Common myeloid progenitor, CD34-positive (primary cell): Measurements from ENCODE around the gene CALML3.

ENCODE experiments used
- CTCF ChIA-PET: fragments of 350-600 bp; sonication (Branson Sonifier 250); formaldehyde crosslinking; loops from one replicate; lab custom pipeline; 2021; ENCODE audit warnings: antibody characterized with exemption; lab: Charles Lee
- POLR2A ChIA-PET: fragments of 350-600 bp; sonication (Branson Sonifier 250); formaldehyde crosslinking; loops from one replicate; lab custom pipeline; 2021; ENCODE audit warnings: antibody characterized with exemption; lab: Charles Lee
- DNase-seq, 3 donors: peaks; one replicate each; pipeline versions ENCODE4 v3.0.0 to v3.0.0-alpha.2; 2013
- H3K27ac ChIP-seq, 2 experiments: 1 replicate in 1 of 2; 2 replicates in 1 of 2; pipeline ENCODE4 v1.7.0; 2013; ENCODE audit warnings: inconsistent platforms in 2 of 2, low read length in 2 of 2, mild to moderate bottlenecking in 2 of 2, low read depth in 1 of 2, moderate library complexity in 1 of 2; ENCODE audit not compliant: severe bottlenecking in 2 of 2, insufficient read depth in 1 of 2, poor library complexity in 1 of 2
- H3K27me3 ChIP-seq, 5 experiments: replicated peaks in 2 of 5; 1 replicate in 3 of 5; 2 replicates in 2 of 5; pipeline versions ENCODE4 v1.6.1 to v1.7.0; 2013; ENCODE audit warnings: low read length in 4 of 5, mild to moderate bottlenecking in 2 of 5, moderate library complexity in 2 of 5, inconsistent platforms in 1 of 5; ENCODE audit not compliant: insufficient read depth in 5 of 5, control insufficient read depth in 4 of 5
- H3K36me3 ChIP-seq, 4 experiments: 1 replicate in 2 of 4; 2 replicates in 2 of 4; pipeline versions ENCODE4 v1.6.1 to v1.7.0; 2013; ENCODE audit warnings: low read length in 3 of 4, control low read depth in 1 of 4, mild to moderate bottlenecking in 1 of 4; ENCODE audit not compliant: control insufficient read depth in 4 of 4, insufficient read depth in 4 of 4
- H3K4me1 ChIP-seq, 4 experiments: 1 replicate in 3 of 4; 2 replicates in 1 of 4; pipeline versions ENCODE4 v1.6.1 to v1.7.1; 2013; ENCODE audit warnings: low read length in 3 of 4, mild to moderate bottlenecking in 3 of 4, control low read depth in 1 of 4, inconsistent platforms in 1 of 4, moderate library complexity in 1 of 4; ENCODE audit not compliant: control insufficient read depth in 4 of 4, insufficient read depth in 4 of 4; ENCODE audit errors: control extremely low read depth in 1 of 4
- H3K4me3 ChIP-seq, 7 experiments: 1 replicate in 4 of 7; 2 replicates in 3 of 7; pipeline versions ENCODE4 v1.5.1 to v1.7.0; 2013; ENCODE audit warnings: mild to moderate bottlenecking in 7 of 7, low read length in 6 of 7, moderate library complexity in 6 of 7, inconsistent platforms in 2 of 7, low read depth in 2 of 7, control low read depth in 1 of 7; ENCODE audit not compliant: insufficient read depth in 4 of 7, control insufficient read depth in 1 of 7; ENCODE audit errors: extremely low read depth in 1 of 7
- H3K9me3 ChIP-seq, 5 experiments: 1 replicate in 4 of 5; 2 replicates in 1 of 5; pipeline versions ENCODE4 v1.6.1 to v1.7.1; 2013; ENCODE audit warnings: low read length in 4 of 5, mild to moderate bottlenecking in 2 of 5, inconsistent platforms in 1 of 5, low read depth in 1 of 5, moderate library complexity in 1 of 5; ENCODE audit not compliant: control insufficient read depth in 4 of 5, insufficient read depth in 2 of 5; ENCODE audit errors: control extremely low read depth in 1 of 5
- WGBS: methylation state at CpG from one replicate; pipeline ENCODE4 v1.1.5; 2013; ENCODE audit not compliant: insufficient coverage; 5-methylcytosine and 5-hydroxymethylcytosine counted together

CALML3 gene

GRCh38 chr10:5518143-5518542 lies 6.6 kb upstream of the CALML3 start:
- H3K4me1 ChIP-seq = no peaks in the 10 kb centered on the region
- H3K9me3 ChIP-seq = peaks cover 0 to 2% (median 0%) of the 10 kb centered on the region in 5 experiments
- WGBS = no CpG with 5 or more reads among the region's 5 CpGs
- H3K36me3 ChIP-seq = no peaks in the 10 kb centered on the region
- no peak overlapping the region for H3K4me3 ChIP-seq
- ChIA-PET CTCF (no interaction called here), POLR2A (no interaction called here)
- no peaks in the 10 kb centered on the region for H3K27me3 ChIP-seq
- no peak overlapping the region for H3K27ac ChIP-seq
- DNase-seq = no peak

- Histone ChIP-seq H3K27ac (no peak overlapping the region), H3K4me3 (no peak overlapping the region), H3K9me3 (peaks cover 0 to 2% (median 0%) of the 10 kb centered on the region in 5 experiments), H3K27me3 (no peaks in the 10 kb centered on the region), H3K4me1 (no peaks in the 10 kb centered on the region), H3K36me3 (no peaks in the 10 kb centered on the region)
- no peak for DNase-seq
- ChIA-PET CTCF (no interaction called here), POLR2A (no interaction called here)
- WGBS = 100% methylated on average over 2 of the region's 3 CpGs
Observed at GRCh38 chr10:5519054-5519453, 5.7 kb upstream of the CALML3 start.

- Histone ChIP-seq H3K36me3 (no peaks in the 10 kb centered on the region), H3K9me3 (peaks cover 0 to 2% (median 0%) of the 10 kb centered on the region in 5 experiments), H3K4me1 (no peaks in the 10 kb centered on the region), H3K27ac (no peak overlapping the region), H3K27me3 (no peaks in the 10 kb centered on the region), H3K4me3 (no peak overlapping the region)
- DNase-seq = no peak
- ChIA-PET CTCF (no interaction called here), POLR2A (no interaction called here)
- WGBS = 62% methylated on average over 3 of the region's 7 CpGs
Observed at GRCh38 chr10:5522913-5523560, 1.7 kb upstream of the CALML3 start.

GRCh38 chr10:5523796-5524574 lies 776 bp upstream of the CALML3 start:
- ChIA-PET POLR2A (no interaction called here), CTCF (no interaction called here)
- Histone ChIP-seq H3K27ac (no peak overlapping the region), H3K4me1 (no peaks in the 10 kb centered on the region), H3K36me3 (no peaks in the 10 kb centered on the region), H3K9me3 (no peaks in the 10 kb centered on the region), H3K27me3 (no peaks in the 10 kb centered on the region), H3K4me3 (no peak overlapping the region)
- 98% methylated on average over 8 of the region's 11 CpGs for WGBS
- DNase-seq = no peak

GRCh38 chr10:5525561-5526341 lies 990 bp downstream of the CALML3 start:
- ChIA-PET CTCF (no interaction called here), POLR2A (interaction anchor here (0.6 kb wide), 1 partner anchor 411 kb away, joined by 4 read pairs; no protein-coding TSS in a partner anchor)
- Histone ChIP-seq H3K4me3 (no peak overlapping the region), H3K9me3 (no peaks in the 10 kb centered on the region), H3K36me3 (no peaks in the 10 kb centered on the region), H3K4me1 (no peaks in the 10 kb centered on the region), H3K27ac (no peak overlapping the region), H3K27me3 (peaks cover 0 to 2% (median 0%) of the 10 kb centered on the region in 5 experiments)
- WGBS = 91% methylated on average over 32 of the region's 34 CpGs
- no peak for DNase-seq

- no peaks in the 10 kb centered on the region for H3K9me3 ChIP-seq
- ChIA-PET POLR2A (no interaction called here), CTCF (interaction anchor here (0.5 kb wide), 1 partner anchor 629 kb away, joined by 3 read pairs; no protein-coding TSS in a partner anchor)
- H3K27ac ChIP-seq = no peak overlapping the region
- H3K4me3 ChIP-seq = no peak overlapping the region
- WGBS = 85% methylated on average over 5 of the region's 8 CpGs
- H3K36me3 ChIP-seq = no peaks in the 10 kb centered on the region
- DNase-seq = no peak
- no peaks in the 10 kb centered on the region for H3K4me1 ChIP-seq
- peaks cover 0 to 2% (median 0%) of the 10 kb centered on the region in 5 experiments for H3K27me3 ChIP-seq
Observed at GRCh38 chr10:5526691-5527331, 2.0 kb downstream of the CALML3 start.
